Fibroblast of mammary gland (primary cell): ENCODE data around the gene CCDC28A.

Experiments used
- DNase-seq: peaks from one replicate; pipeline ENCODE4 v3.0.0-alpha.2; 2010; ENCODE audit warnings: low read depth
- H3K4me3 ChIP-seq: 2 replicates; pipeline ENCODE4 v1.5.1; 2011; ENCODE audit warnings: low read depth, mild to moderate bottlenecking, low read length, moderate library complexity; ENCODE audit not compliant: control insufficient read depth
- TF ChIP-seq, protein P1 (sequence below): conservative IDR thresholded peaks from 2 replicates; pipeline ENCODE4 v1.5.1; 2011; ENCODE audit warnings: low read depth, low read length, inconsistent platforms; ENCODE audit not compliant: control insufficient read depth, insufficient read depth

The CCDC28A gene

GRCh38 chr6:138815221-138815620 is 41.7 kb downstream of the CCDC28A start:
- H3K4me3 ChIP-seq = no peak overlapping the region
- TF ChIP-seq, protein P1, sequence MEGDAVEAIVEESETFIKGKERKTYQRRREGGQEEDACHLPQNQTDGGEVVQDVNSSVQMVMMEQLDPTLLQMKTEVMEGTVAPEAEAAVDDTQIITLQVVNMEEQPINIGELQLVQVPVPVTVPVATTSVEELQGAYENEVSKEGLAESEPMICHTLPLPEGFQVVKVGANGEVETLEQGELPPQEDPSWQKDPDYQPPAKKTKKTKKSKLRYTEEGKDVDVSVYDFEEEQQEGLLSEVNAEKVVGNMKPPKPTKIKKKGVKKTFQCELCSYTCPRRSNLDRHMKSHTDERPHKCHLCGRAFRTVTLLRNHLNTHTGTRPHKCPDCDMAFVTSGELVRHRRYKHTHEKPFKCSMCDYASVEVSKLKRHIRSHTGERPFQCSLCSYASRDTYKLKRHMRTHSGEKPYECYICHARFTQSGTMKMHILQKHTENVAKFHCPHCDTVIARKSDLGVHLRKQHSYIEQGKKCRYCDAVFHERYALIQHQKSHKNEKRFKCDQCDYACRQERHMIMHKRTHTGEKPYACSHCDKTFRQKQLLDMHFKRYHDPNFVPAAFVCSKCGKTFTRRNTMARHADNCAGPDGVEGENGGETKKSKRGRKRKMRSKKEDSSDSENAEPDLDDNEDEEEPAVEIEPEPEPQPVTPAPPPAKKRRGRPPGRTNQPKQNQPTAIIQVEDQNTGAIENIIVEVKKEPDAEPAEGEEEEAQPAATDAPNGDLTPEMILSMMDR = no peak
- DNase-seq = no peak

DNA sequence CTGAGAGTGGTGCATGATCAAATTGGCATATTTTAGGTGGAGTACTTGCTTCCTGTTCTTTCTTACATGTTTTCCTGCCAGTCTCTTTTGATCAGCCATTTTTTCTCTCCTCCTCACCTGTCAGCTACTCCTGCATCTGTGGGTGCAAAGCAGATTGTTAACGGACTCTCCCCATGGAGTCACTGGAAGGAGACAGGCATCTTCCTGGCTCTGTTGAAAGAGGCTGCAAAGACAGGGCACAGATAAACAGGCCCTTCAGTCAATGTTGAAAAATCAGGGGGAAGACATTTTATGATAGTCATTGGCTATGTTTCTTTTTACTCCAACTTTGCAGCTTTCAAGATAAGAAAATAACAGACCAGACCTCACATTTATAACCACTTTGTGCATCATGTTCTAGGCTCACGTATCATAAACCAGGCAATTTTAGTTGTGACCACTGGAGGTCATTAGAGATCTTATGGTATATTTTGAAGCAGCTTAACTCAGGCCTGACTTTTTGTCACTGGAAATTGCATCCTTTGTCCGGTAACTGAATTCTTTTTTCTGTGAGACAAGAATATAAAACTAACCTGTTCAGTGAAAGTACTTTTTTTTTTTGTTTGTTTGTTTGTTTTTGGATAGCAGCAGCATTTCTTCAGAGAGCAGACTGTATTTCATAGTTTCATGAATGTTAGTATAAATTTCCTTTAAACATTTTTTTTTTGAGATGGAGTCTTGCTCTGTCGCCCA is 42.4 kb downstream of the CCDC28A start:
- DNase-seq = peak; percentile 76
- TF ChIP-seq, protein P1 = peak; percentile 76
- no peak overlapping the region for H3K4me3 ChIP-seq

DNA sequence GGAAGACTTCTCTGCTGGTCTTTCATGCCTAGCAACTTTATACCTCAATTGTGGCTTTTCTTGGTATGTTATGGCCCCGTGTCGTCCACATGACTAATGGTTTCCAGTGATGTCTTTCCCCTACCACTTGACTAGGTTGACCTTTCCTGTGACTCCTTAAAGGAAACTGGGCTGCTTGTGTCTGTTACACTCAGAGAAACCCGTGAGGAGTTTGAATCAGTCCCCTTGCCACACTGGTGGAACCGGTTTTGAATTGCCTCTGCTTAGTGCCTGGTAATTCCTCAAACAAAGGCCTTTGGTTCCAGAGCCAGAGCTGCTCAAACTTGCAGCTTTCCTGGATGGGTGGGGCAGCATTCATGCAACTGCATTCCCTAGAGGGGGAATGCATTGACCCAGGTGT is 44.2 kb downstream of the CCDC28A start:
- DNase-seq = peak; percentile 76
- H3K4me3 ChIP-seq = no peak overlapping the region
- TF ChIP-seq, protein P1 = no peak

GRCh38 chr6:138818496-138819194 is 45.1 kb downstream of the CCDC28A start:
- no peak for DNase-seq
- TF ChIP-seq, protein P1 = no peak
- H3K4me3 ChIP-seq = no peak overlapping the region

DNA sequence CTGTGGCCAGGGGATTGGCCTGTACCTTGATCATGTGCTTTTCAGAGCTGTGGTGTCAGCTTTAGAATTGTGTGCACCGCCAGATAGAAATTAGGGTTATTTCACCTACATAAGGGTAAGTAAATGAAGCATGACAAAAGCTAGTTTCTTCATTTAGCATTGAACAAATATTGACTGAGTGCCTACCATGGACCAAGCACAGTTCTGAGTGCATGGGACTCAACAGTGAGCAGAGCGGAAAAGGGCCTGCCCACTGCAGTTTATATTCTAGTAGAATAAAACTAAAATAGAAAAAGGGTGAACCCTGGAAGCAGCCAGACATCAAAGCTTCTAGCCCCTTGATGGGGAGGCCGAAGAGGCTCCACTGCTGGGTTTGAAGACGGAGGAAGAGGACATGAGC is 48.0 kb downstream of the CCDC28A start:
- H3K4me3 ChIP-seq = no peak overlapping the region
- TF ChIP-seq, protein P1 = no peak
- DNase-seq = no peak

DNA sequence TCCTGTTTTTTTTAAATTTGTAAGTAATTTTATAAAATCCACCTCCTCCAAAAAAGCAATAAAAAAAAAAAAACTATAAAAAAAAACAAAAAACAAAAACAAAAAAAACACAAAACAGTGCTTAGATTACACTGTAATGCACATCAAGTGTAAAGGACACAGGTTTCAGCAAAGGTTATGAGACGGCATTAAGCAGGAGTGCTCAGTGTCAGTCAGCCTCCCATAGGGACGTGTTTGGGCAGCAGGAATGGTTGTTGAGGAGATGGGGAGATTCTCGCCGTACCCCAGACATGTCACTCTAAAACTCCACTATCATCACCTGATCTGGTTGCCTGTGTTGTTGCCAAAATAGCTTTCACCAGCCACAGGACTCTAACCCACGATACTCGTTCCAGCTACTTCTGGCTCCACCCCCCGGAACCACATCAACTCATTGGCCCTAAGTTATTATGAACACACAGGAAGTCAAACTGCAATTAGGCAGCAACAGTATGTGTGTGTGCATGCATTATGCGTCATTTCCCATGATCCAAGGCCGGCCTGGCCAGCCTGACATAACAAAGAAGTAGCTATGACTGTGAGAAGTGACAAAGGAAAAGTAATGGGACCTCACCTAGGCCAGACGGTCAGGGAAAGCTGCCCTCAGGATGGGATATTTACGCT is 51.0 kb downstream of the CCDC28A start:
- peak; percentile 18 for DNase-seq
- H3K4me3 ChIP-seq = no peak overlapping the region
- TF ChIP-seq, protein P1 = no peak
